Stimulated activated CD8-positive, alpha-beta memory T cell treated with anti-CD3 and anti-CD28 coated beads, Interleukin-4, amount 100 ng/mL, for 24 hours (primary cell): ENCODE data around the gene COQ3.

ENCODE experiments used
- DNase-seq: peaks from one replicate; pipeline ENCODE4 v3.0.0-alpha.2; 2020; ENCODE audit warnings: low read depth

COQ3 gene

DNA sequence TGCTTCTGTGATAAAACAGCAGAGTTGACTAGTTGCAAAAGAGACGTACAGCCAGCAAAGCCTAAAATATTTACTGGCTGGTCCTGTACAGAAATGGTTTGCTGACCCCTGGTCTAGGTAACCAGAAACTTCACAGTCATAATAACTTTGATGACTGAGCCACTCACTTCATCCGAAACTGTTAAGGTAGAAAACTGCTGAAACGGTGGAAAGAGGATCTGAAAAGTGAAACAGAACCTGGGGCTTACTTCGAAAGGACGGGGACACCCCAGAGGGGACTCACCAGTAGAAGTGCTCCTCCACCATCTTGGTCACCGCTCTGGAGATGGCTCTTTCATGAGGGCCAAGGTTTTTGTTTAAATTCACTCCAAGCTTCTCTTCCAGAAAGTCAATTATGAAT is 60.9 kb downstream of the COQ3 start:
- no peak for DNase-seq

DNA sequence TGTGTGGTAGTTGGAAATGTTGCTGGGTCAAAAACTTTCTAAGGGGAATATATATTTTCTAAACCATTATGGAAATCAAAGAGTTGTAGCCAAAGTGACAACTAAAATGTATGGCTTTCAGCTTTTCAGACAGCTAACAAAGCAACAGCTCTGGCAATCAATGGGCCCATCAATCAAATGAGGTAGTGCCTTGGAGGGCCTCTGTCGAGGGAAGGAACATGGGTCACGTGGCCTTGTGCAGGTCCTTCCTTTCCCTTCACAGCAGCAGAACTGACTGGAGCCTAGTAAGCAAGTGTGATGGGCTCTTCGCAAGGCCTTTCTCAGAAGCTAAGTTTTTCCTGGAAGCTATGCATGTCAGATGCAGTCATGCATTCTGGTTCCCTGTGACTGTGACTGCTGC is 62.5 kb downstream of the COQ3 start:
- no peak for DNase-seq

DNA sequence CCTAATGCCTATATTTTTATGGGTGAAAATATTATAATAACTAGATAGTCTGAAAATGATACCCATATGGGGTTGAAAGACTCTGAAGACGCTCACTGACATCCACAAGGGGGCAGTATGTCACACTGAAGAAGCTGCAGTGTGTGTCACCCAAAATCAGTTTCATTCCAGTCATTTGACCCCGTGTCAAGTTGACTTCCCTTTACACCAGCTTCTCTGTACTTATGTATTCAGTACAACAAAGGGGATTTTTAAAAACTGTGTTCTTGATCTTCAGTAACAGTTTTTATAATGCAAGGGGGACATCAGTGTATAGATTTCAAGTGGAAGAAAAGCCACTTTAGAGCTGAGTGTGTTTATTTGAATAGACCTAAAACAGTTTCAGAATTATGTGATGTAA is 63.8 kb downstream of the COQ3 start:
- peak; percentile 20 for DNase-seq

- DNase-seq = no peak
These were observed 69.0 kb downstream of the COQ3 start for GRCh38 chr6:99324996-99325395.
